A549 (cell line): Measurements from ENCODE around the gene ZNF862. TPM values are rescaled to one million over a fixed set of nuclear protein-coding genes. Genes with fewer than 3 reads are reported as not detected.
"Not testable (repeated sequence)": the region's sequence is repeated elsewhere in the genome, so short reads cannot be mapped to it uniquely, and the experiment has no call there.

ENCODE experiments used
- ATAC-seq, 2 experiments: fragments of 200-7000 bp in 1 of 2; fragments of >200 bp in 1 of 2; cut with Nextera tagmentation in 1 of 2; cut with Tn5 transposase in 1 of 2; 3 replicates each; pipeline versions ENCODE4 v1.8.0 to v1.9.1; 2018 to 2020; ENCODE audit warnings: mild to moderate bottlenecking in 1 of 2, moderate library complexity in 1 of 2
- CTCF ChIA-PET: fragments of 300-600 bp; sonication (Branson Sonifier 250); formaldehyde crosslinking; extraction: SDS; loops from one replicate; lab custom pipeline; 2021; ENCODE audit warnings: antibody characterized with exemption, inconsistent platforms; lab: Yijun Ruan, JAX
- POLR2A ChIA-PET: fragments of 350-600 bp; formaldehyde crosslinking; extraction: SDS; loops from one replicate; lab custom pipeline; 2021; ENCODE audit warnings: antibody characterized with exemption, inconsistent platforms; lab: Yijun Ruan, JAX
- DNase-seq, 2 experiments: peaks; one replicate each; pipeline versions ENCODE4 v3.0.0 to v3.0.0-alpha.2; 2011 to 2016; ENCODE audit warnings: low read depth in 1 of 2, low spot score in 1 of 2
- FAIRE-seq: peaks from 2 replicates; lab custom pipeline; 2011; peaks lifted over from hg19 to GRCh38; lab: Jason Lieb, UNC
- H3K27ac ChIP-seq, 2 experiments: fragments of >200 bp; sonication (Bioruptor Twin); formaldehyde crosslinking; 3 replicates each; pipeline ENCODE4 v1.5.1; 2016 to 2017
- H3K4me1 ChIP-seq: fragments of >200 bp; sonication (Bioruptor Twin); formaldehyde crosslinking; 3 replicates; pipeline ENCODE4 v1.6.1; 2016
- H3K4me2 ChIP-seq: fragments of >200 bp; sonication (Bioruptor Twin); formaldehyde crosslinking; 3 replicates; pipeline ENCODE4 v1.6.1; 2016
- H3K4me3 ChIP-seq: fragments of >200 bp; sonication (Bioruptor Twin); formaldehyde crosslinking; 3 replicates; pipeline ENCODE4 v1.5.1; 2016
- H3K9me3 ChIP-seq: fragments of >200 bp; sonication (Bioruptor Twin); formaldehyde crosslinking; 3 replicates; pipeline ENCODE4 v1.6.1; 2016
- WGBS: methylation state at CpG from one replicate; pipeline ENCODE4 v1.1.6; 2017; ENCODE audit errors: missing lambda C conversion rate; 5-methylcytosine and 5-hydroxymethylcytosine counted together
- polyA plus RNA-seq, 4 experiments: library from polyadenylated mRNA; depleted of rRNA in 3 of 4; stranded (reverse); fragments of >200 nt; fragmentation: RNase III in 1 of 4; extraction: RNeasy Plus Mini Kit Qiagen cat#74134 plus additional on column Dnase treatment in 1 of 4; gene quantifications; 2 replicates in 3 of 4; 3 replicates in 1 of 4; pipeline ENCODE4 v1.2.3, GENCODE V29; 2011 to 2017
- small RNA-seq, 6 experiments: library from RNA; depleted of rRNA; stranded (forward); fragments of <200 nt; gene quantifications; one replicate each; pipeline ENCODE3, GENCODE V24; 2012

ZNF862 gene
- polyA plus RNA-seq, 2 of the 4 experiments (the other 2 are of a cell fraction): 3.9 to 8.0 TPM

GRCh38 chr7:149912126-149912525 is 74.0 kb downstream of the ZNF862 start:
- H3K4me1 ChIP-seq, H3K4me2 ChIP-seq, H3K9me3 ChIP-seq, H3K27ac ChIP-seq, H3K4me3 ChIP-seq, ATAC-seq, FAIRE-seq, CTCF ChIA-PET, DNase-seq, POLR2A ChIA-PET: not testable (repeated sequence)
- WGBS: 36% methylated on average over 2 of the region's 4 CpGs

Small RNA genes within 50 kb of the gene (small RNA-seq; reads per million reads assigned to genes)
- gene AC093458.1: 0 reads per million in 6 experiments

Other genes with a start within 250 kb of the ZNF862 start
- 2.4 and 3.3 TPM in 2 replicates for gene ZNF467, start 64.8 kb upstream of the ZNF862 start, polyA plus RNA-seq (2011; rRNA removed)
- 2.0 to 4.1 TPM (median 3.1 TPM) in 3 replicates for gene ZNF467, start 64.8 kb upstream of the ZNF862 start, polyA plus RNA-seq (2017; fragmentation: RNase III; extraction: RNeasy Plus Mini Kit Qiagen cat#74134 plus additional on column Dnase treatment)
- gene ATP6V0E2, start 35.6 kb downstream of the ZNF862 start, polyA plus RNA-seq (2011; rRNA removed): 17.3 and 18.4 TPM in 2 replicates
- gene ATP6V0E2, start 35.6 kb downstream of the ZNF862 start, polyA plus RNA-seq (2017; fragmentation: RNase III; extraction: RNeasy Plus Mini Kit Qiagen cat#74134 plus additional on column Dnase treatment): 40.3 to 44.9 TPM (median 44.5 TPM) in 3 replicates